Esophagus muscularis mucosa (tissue), 3 donors: ENCODE measurements around the gene NDRG3.
"Not testable (repeated sequence)": the region's sequence is repeated elsewhere in the genome, so short reads cannot be mapped to it uniquely, and the experiment has no call there.

Experiments used
- EP300 ChIP-seq: sonication (generic); formaldehyde crosslinking; IDR thresholded peaks from one replicate; pipeline ENCODE4 v1.6.1; 2017; ENCODE audit warnings: antibody characterized with exemption
- TF ChIP-seq, protein P1 (sequence below), 3 experiments: fragments of 200-600 bp in 2 of 3; fragments of 450-650 bp in 1 of 3; sonication (generic) in 2 of 3; IDR thresholded peaks; one replicate each; pipeline ENCODE4 v1.5.1; 2017 to 2019; ENCODE audit warnings: antibody characterized with exemption in 3 of 3, mild to moderate bottlenecking in 2 of 3, moderate library complexity in 1 of 3

DNA sequence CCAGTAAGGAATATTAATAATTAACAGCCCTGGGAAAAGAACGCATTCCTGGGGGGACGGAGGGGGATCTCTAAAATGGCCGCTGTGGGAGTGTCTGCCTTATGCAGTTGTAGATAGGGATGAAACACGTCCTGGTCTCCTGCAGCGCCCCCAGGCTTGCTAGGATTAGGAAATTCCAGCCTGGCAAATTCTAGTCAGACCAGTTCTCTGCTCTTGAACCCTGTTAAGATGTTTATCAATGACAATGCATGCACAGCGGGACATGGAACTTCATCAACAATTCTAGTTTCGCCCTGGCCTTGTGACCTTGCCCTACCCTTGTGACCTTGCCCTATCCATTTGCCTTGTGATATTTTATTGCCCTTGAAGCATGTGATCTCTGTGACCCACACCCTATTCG is 50.4 kb downstream of the NDRG3 start:
- not testable (repeated sequence) for TF ChIP-seq EP300
- TF ChIP-seq, protein P1, sequence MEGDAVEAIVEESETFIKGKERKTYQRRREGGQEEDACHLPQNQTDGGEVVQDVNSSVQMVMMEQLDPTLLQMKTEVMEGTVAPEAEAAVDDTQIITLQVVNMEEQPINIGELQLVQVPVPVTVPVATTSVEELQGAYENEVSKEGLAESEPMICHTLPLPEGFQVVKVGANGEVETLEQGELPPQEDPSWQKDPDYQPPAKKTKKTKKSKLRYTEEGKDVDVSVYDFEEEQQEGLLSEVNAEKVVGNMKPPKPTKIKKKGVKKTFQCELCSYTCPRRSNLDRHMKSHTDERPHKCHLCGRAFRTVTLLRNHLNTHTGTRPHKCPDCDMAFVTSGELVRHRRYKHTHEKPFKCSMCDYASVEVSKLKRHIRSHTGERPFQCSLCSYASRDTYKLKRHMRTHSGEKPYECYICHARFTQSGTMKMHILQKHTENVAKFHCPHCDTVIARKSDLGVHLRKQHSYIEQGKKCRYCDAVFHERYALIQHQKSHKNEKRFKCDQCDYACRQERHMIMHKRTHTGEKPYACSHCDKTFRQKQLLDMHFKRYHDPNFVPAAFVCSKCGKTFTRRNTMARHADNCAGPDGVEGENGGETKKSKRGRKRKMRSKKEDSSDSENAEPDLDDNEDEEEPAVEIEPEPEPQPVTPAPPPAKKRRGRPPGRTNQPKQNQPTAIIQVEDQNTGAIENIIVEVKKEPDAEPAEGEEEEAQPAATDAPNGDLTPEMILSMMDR (IDR thresholded peaks at IDR 0.05), result not testable (repeated sequence)
